Fibroblast of lung (primary cell): ENCODE results near the gene C1QTNF1. TPM values are rescaled to one million over a fixed set of nuclear protein-coding genes. Genes with fewer than 3 reads are reported as not detected.

Experiments used
- DNase-seq, 2 donors: peaks; one replicate each; pipeline versions ENCODE4 v3.0.0 to v3.0.0-alpha.2; 2010; ENCODE audit warnings: low read depth in 2 of 2
- H2AFZ ChIP-seq: 2 replicates; pipeline ENCODE4 v1.5.1; 2012; ENCODE audit warnings: low read length, control low read depth, inconsistent platforms
- H3K27ac ChIP-seq: 2 replicates; pipeline ENCODE4 v1.5.1; 2011; ENCODE audit warnings: low read length, control low read depth; ENCODE audit not compliant: insufficient read depth
- H3K27me3 ChIP-seq: 2 replicates; pipeline ENCODE4 v1.5.1; 2011; ENCODE audit warnings: mild to moderate bottlenecking, low read length; ENCODE audit not compliant: control insufficient read depth, insufficient read depth
- H3K36me3 ChIP-seq: 2 replicates; pipeline ENCODE4 v1.5.1; 2011; ENCODE audit warnings: low read length; ENCODE audit not compliant: control insufficient read depth, insufficient read depth
- H3K4me1 ChIP-seq: 2 replicates; pipeline ENCODE4 v1.5.1; 2011; ENCODE audit warnings: low read length; ENCODE audit not compliant: control insufficient read depth, insufficient read depth; ENCODE audit errors: extremely low read depth
- H3K4me2 ChIP-seq: 2 replicates; pipeline ENCODE4 v1.5.1; 2011; ENCODE audit warnings: low read length, control low read depth; ENCODE audit not compliant: insufficient read depth; ENCODE audit errors: extremely low read depth
- H3K4me3 ChIP-seq, 4 experiments: fragments of 200-600 bp in 1 of 4; sonication (generic) in 1 of 4; replicated peaks in 1 of 4; 2 replicates each; pipeline ENCODE4 v1.5.1; 2011 to 2016; ENCODE audit warnings: low read length in 4 of 4, low read depth in 3 of 4, mild to moderate bottlenecking in 3 of 4, control low read depth in 2 of 4, inconsistent platforms in 1 of 4, mixed read lengths in 1 of 4; ENCODE audit not compliant: insufficient read depth in 1 of 4; ENCODE audit errors: control extremely low read depth in 1 of 4
- H3K79me2 ChIP-seq: 2 replicates; pipeline ENCODE4 v1.5.1; 2012; ENCODE audit warnings: mild to moderate bottlenecking, low read length, inconsistent platforms; ENCODE audit not compliant: control insufficient read depth, insufficient read depth
- H3K9ac ChIP-seq: 2 replicates; pipeline ENCODE4 v1.5.1; 2011; ENCODE audit warnings: mild to moderate bottlenecking, low read length, control low read depth; ENCODE audit not compliant: insufficient read depth
- H3K9me3 ChIP-seq: 2 replicates; pipeline ENCODE4 v1.5.1; 2012; ENCODE audit warnings: low read depth, low read length; ENCODE audit not compliant: control insufficient read depth, insufficient read depth
- H4K20me1 ChIP-seq: 2 replicates; pipeline ENCODE4 v1.5.1; 2011; ENCODE audit warnings: low read length; ENCODE audit not compliant: control insufficient read depth, insufficient read depth; ENCODE audit errors: extremely low read depth
- EZH2 ChIP-seq: IDR thresholded peaks from 2 replicates; pipeline ENCODE4 v1.5.1; 2012; ENCODE audit warnings: low read length, control low read depth, mild to moderate bottlenecking; ENCODE audit errors: missing control alignments
- polyA plus RNA-seq, 2 donors: library from polyadenylated mRNA; depleted of rRNA in 1 of 2; stranded (reverse) in 1 of 2; unstranded in 1 of 2; fragments of >200 nt; gene quantifications; 2 replicates each; pipeline ENCODE4 v1.2.1, GENCODE V29; 2011 to 2012; ENCODE audit warnings: missing spikeins in 1 of 2
- total RNA-seq: library from RNA; depleted of rRNA; stranded (reverse); fragments of >200 nt; gene quantifications from 2 replicates; pipeline ENCODE4 v1.2.1, GENCODE V29; 2014
- TF ChIP-seq, protein P1 (sequence below), 2 donors: IDR thresholded peaks in 1 of 2; conservative IDR thresholded peaks in 1 of 2; 1 replicate in 1 of 2; 2 replicates in 1 of 2; pipeline ENCODE4 v1.5.1; 2011 to 2012; ENCODE audit warnings: low read length in 2 of 2, control low read depth in 1 of 2, inconsistent platforms in 1 of 2, low read depth in 1 of 2, mild to moderate bottlenecking in 1 of 2

The C1QTNF1 gene
- total and polyA plus RNA-seq, 2 donors (not counting 1 experiment from before 2014, with no cell fraction given): 15.0 to 45.2 TPM

DNA sequence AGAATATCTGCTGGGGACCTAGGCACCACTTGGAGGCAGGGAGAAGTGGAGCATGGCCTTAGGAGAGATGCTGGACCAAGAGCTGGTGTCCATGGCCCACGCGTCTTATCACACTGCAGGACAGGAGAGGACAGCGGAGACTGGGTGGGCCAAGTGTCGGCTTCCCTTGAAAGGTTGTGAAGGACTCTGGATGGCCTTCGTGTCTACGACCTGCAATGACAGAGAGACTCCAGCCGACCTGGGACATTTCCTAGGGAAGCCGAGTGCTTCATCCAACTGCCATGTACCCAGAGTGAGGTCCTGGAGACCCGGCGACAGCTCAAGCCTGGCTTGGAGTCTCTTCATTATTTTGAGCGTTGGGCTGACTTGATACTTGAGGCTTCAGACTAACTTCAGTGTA is 20.5 kb downstream of the C1QTNF1 start:
- no peaks in the 10 kb centered on the region for H3K36me3 ChIP-seq
- H3K9me3 ChIP-seq: no peaks in the 10 kb centered on the region
- H3K4me3 ChIP-seq: no peak overlapping the region
- no peak overlapping the region for H3K27ac ChIP-seq
- no peaks in the 10 kb centered on the region for H3K79me2 ChIP-seq
- no peak overlapping the region for H3K4me2 ChIP-seq
- no peaks in the 10 kb centered on the region for H4K20me1 ChIP-seq
- no peak for TF ChIP-seq EZH2
- TF ChIP-seq, protein P1, sequence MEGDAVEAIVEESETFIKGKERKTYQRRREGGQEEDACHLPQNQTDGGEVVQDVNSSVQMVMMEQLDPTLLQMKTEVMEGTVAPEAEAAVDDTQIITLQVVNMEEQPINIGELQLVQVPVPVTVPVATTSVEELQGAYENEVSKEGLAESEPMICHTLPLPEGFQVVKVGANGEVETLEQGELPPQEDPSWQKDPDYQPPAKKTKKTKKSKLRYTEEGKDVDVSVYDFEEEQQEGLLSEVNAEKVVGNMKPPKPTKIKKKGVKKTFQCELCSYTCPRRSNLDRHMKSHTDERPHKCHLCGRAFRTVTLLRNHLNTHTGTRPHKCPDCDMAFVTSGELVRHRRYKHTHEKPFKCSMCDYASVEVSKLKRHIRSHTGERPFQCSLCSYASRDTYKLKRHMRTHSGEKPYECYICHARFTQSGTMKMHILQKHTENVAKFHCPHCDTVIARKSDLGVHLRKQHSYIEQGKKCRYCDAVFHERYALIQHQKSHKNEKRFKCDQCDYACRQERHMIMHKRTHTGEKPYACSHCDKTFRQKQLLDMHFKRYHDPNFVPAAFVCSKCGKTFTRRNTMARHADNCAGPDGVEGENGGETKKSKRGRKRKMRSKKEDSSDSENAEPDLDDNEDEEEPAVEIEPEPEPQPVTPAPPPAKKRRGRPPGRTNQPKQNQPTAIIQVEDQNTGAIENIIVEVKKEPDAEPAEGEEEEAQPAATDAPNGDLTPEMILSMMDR (conservative IDR thresholded peaks at IDR 0.05 in 1 of 2, IDR thresholded peaks at IDR 0.05 in 1 of 2; ENCODE audit: low read depth in 1 of 2, low read length in 2 of 2): no peak
- no peaks in the 10 kb centered on the region for H3K4me1 ChIP-seq
- no peak overlapping the region for H2AFZ ChIP-seq
- DNase-seq: no peak
- no peak overlapping the region for H3K9ac ChIP-seq
- H3K27me3 ChIP-seq: no peaks in the 10 kb centered on the region

DNA sequence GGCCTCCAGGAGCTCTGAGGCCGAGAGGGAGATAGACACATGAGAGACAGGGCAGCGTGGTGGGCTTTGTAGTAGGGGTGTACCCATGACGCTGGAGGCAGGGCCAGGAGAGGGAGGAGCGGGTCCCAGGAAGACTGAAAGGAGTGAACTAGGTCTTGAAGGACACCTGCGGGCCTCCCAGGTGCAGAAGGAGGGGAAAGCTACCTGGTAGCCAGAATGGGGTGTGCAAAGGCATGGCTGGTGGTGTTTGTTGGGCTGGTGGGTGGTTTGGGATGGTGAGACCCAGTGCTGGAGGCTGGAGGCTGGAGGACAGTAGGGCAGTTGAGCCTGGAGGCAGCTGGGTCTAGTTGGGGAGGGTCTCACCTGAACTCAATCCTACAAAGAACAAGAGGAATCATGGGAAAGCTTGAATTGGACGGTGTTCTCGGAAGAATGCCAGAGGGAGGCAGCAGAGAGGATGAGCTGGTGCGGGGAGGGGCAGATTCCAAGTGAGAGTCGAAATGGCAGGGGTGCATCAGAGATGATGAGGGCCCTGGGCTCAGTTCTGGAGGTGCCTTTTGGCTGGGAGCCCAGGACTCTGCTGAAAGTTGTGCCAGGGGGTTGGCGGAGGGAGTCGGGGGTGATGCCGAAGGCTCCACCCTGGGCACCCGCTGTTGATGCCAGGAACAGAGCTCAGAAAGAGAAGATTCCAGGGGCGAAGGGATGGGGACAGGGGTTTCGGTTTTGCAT is 21.2 kb downstream of the C1QTNF1 start:
- H2AFZ ChIP-seq: no peak overlapping the region
- no peaks in the 10 kb centered on the region for H3K4me1 ChIP-seq
- no peak for DNase-seq
- H4K20me1 ChIP-seq: no peaks in the 10 kb centered on the region
- no peaks in the 10 kb centered on the region for H3K79me2 ChIP-seq
- TF ChIP-seq, protein P1 (conservative IDR thresholded peaks at IDR 0.05 in 1 of 2, IDR thresholded peaks at IDR 0.05 in 1 of 2; ENCODE audit: low read depth in 1 of 2, low read length in 2 of 2): no peak
- no peak for TF ChIP-seq EZH2
- no peak overlapping the region for H3K4me3 ChIP-seq
- no peaks in the 10 kb centered on the region for H3K27me3 ChIP-seq
- H3K27ac ChIP-seq: no peak overlapping the region
- no peak overlapping the region for H3K4me2 ChIP-seq
- H3K9me3 ChIP-seq: no peaks in the 10 kb centered on the region
- no peaks in the 10 kb centered on the region for H3K36me3 ChIP-seq
- H3K9ac ChIP-seq: no peak overlapping the region

DNA sequence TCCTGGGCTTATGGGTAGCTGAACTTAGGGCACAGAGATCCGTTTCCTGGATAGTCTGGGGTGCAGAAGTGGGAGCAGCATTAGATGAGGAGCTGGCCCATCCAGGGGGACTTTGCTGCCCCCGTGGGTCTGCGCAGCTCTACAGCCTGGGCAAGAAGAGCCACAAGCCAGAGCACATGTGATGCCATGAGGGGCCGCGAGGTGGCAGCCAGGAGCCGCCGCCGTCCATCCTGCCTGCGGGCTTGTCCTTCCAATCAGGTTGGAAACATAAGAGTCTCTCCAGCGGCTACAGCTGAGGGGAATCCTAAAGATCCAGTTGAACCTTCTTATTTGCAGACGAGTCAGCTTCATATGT is 21.9 kb downstream of the C1QTNF1 start:
- no peak overlapping the region for H3K27ac ChIP-seq
- no peaks in the 10 kb centered on the region for H3K9me3 ChIP-seq
- no peak overlapping the region for H3K4me2 ChIP-seq
- H3K79me2 ChIP-seq: no peaks in the 10 kb centered on the region
- H2AFZ ChIP-seq: no peak overlapping the region
- no peaks in the 10 kb centered on the region for H4K20me1 ChIP-seq
- DNase-seq: peak; percentile 51 to 65
- H3K4me3 ChIP-seq: no peak overlapping the region
- H3K36me3 ChIP-seq: no peaks in the 10 kb centered on the region
- TF ChIP-seq EZH2: no peak
- TF ChIP-seq, protein P1 (conservative IDR thresholded peaks at IDR 0.05 in 1 of 2, IDR thresholded peaks at IDR 0.05 in 1 of 2; ENCODE audit: low read depth in 1 of 2, low read length in 2 of 2): peak; percentile 90 to 94
- H3K27me3 ChIP-seq: no peaks in the 10 kb centered on the region
- H3K9ac ChIP-seq: no peak overlapping the region
- no peaks in the 10 kb centered on the region for H3K4me1 ChIP-seq
